ENCODE results near the gene DEPDC7. TPM values are rescaled to one million over a fixed set of nuclear protein-coding genes. Genes with fewer than 3 reads are reported as not detected.

DEPDC7 gene
- total RNA-seq, 1 donor from 2014 or later = 1.7 TPM

- TF ChIP-seq CTCF (IDR thresholded peaks at IDR 0.05; ENCODE audit: unreplicated experiment) = no peak
- Mint-ChIP-seq H3K4me3 (ENCODE audit: low read depth) (no peak overlapping the region), H3K9me3 (ENCODE audit: low read depth) (no peaks in the 10 kb centered on the region), H3K27me3 (peaks cover 36% of the 10 kb centered on the region), H3K4me1 (ENCODE audit: low read depth) (peaks cover 8% of the 10 kb centered on the region), H3K36me3 (ENCODE audit: insufficient read depth) (no peaks in the 10 kb centered on the region), H3K27ac (no peak overlapping the region)
- DNase-seq (ENCODE audit: low spot score, unreplicated experiment) = no peak
Measured at GRCh38 chr11:33018840-33019239, 3.2 kb downstream of the DEPDC7 start.

GRCh38 chr11:33021501-33021900, 5.8 kb downstream of the DEPDC7 start:
- Mint-ChIP-seq H3K4me1 (ENCODE audit: low read depth) (peaks cover 9% of the 10 kb centered on the region), H3K27me3 (peaks cover 30% of the 10 kb centered on the region), H3K27ac (no peak overlapping the region), H3K9me3 (ENCODE audit: low read depth) (no peaks in the 10 kb centered on the region), H3K4me3 (ENCODE audit: low read depth) (no peak overlapping the region), H3K36me3 (ENCODE audit: insufficient read depth) (no peaks in the 10 kb centered on the region)
- no peak for TF ChIP-seq CTCF (IDR thresholded peaks at IDR 0.05; ENCODE audit: unreplicated experiment)
- no peak for DNase-seq (ENCODE audit: low spot score, unreplicated experiment)

DNA sequence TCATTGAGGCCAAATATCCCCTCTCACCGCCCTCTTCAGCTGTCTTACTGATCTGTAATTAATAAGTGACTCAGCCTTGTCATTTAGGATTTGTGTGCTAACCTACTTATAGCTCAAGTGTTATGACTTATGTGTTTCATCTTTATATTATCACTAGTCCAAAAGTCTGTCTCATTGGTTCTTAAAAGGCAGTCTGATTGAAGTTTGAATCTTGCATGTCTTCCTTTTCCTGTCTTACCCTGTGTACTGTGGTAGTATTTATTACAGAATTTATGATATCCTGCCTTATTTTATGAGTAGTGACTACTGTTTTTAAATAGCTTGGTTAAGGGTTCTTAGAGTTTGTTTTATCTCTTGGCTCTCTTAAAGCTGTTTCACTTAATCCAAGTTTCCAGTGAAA, 6.3 kb downstream of the DEPDC7 start:
- no peak overlapping the region for H3K27ac Mint-ChIP-seq
- no peak overlapping the region for H3K4me3 Mint-ChIP-seq (ENCODE audit: low read depth)
- no peaks in the 10 kb centered on the region for H3K36me3 Mint-ChIP-seq (ENCODE audit: insufficient read depth)
- H3K27me3 Mint-ChIP-seq = peaks cover 25% of the 10 kb centered on the region
- H3K9me3 Mint-ChIP-seq (ENCODE audit: low read depth) = no peaks in the 10 kb centered on the region
- peaks cover 7% of the 10 kb centered on the region for H3K4me1 Mint-ChIP-seq (ENCODE audit: low read depth)
- TF ChIP-seq CTCF (IDR thresholded peaks at IDR 0.05; ENCODE audit: unreplicated experiment) = no peak
- DNase-seq (ENCODE audit: low spot score, unreplicated experiment) = no peak

DNA sequence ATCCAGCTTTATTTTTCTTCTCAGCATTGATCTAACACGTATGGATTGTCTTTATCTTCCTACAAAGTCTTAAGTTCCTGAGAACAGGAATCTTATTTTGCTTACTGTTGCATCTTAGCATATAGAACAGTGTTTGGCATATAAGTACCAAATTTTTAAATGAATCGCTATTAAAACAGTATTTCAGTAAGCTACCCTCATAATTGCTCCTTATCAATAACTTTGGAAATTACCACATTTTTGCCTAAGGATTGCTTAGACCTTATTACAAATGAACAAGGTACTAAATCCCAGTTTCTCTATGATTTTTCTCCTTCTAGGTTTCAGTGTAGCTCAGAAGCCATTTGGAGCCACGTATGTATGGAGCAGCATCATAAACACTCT, 9.7 kb downstream of the DEPDC7 start:
- no peak overlapping the region for H3K4me3 Mint-ChIP-seq (ENCODE audit: low read depth)
- H3K9me3 Mint-ChIP-seq (ENCODE audit: low read depth) = no peaks in the 10 kb centered on the region

GRCh38 chr11:33027233-33027632, 11.6 kb downstream of the DEPDC7 start:
- H3K9me3 Mint-ChIP-seq (ENCODE audit: low read depth) = no peaks in the 10 kb centered on the region
- TF ChIP-seq CTCF (IDR thresholded peaks at IDR 0.05; ENCODE audit: unreplicated experiment) = no peak

More for the DNA sequence above, 9.7 kb downstream of the DEPDC7 start:
- TF ChIP-seq CTCF (IDR thresholded peaks at IDR 0.05; ENCODE audit: unreplicated experiment) = no peak
- Mint-ChIP-seq H3K4me1 (ENCODE audit: low read depth) (peaks cover 8% of the 10 kb centered on the region), H3K27ac (no peak overlapping the region), H3K27me3 (peaks cover 8% of the 10 kb centered on the region), H3K36me3 (ENCODE audit: insufficient read depth) (no peaks in the 10 kb centered on the region)
- no peak for DNase-seq (ENCODE audit: low spot score, unreplicated experiment)

More at GRCh38 chr11:33027233-33027632, 11.6 kb downstream of the DEPDC7 start:
- DNase-seq (ENCODE audit: low spot score, unreplicated experiment) = no peak
- Mint-ChIP-seq H3K27ac (no peak overlapping the region), H3K4me1 (ENCODE audit: low read depth) (peaks cover 8% of the 10 kb centered on the region), H3K4me3 (ENCODE audit: low read depth) (no peak overlapping the region), H3K36me3 (ENCODE audit: insufficient read depth) (no peaks in the 10 kb centered on the region), H3K27me3 (peaks cover 8% of the 10 kb centered on the region)

Measured in progenitor cell of endocrine pancreas (in vitro differentiated cells).